Lower leg skin (tissue), 4 donors: ENCODE results near the gene ADARB2. TPM values are rescaled to one million over a fixed set of nuclear protein-coding genes. Genes with fewer than 3 reads are reported as not detected.
A peak's percentile ranks its signal among the peaks of the same experiment; 100 is the strongest.

Source experiments
- DNase-seq, 2 donors: peaks; one replicate each; pipeline ENCODE4 v3.0.0-alpha.2; 2019; ENCODE audit warnings: low spot score in 2 of 2
- H3K4me3 ChIP-seq: fragments of 200-600 bp; sonication (generic); 2 replicates; pipeline ENCODE4 v1.5.1; 2017; ENCODE audit warnings: mild to moderate bottlenecking, low read depth; ENCODE audit not compliant: poor library complexity, severe bottlenecking
- POLR2A ChIP-seq, 2 donors: fragments of 450-650 bp; IDR thresholded peaks; one replicate each; pipeline ENCODE4 v1.6.1; 2016 to 2017; ENCODE audit warnings: antibody characterized with exemption in 2 of 2, mild to moderate bottlenecking in 1 of 2, moderate library complexity in 1 of 2
- WGBS, 2 donors: methylation state at CpG; one replicate each; pipeline ENCODE4 v1.1.5; 2018; 5-methylcytosine and 5-hydroxymethylcytosine counted together
- intact Hi-C: fragments of 100-400 bp; cut with DNase I; formaldehyde crosslinking; loops from one replicate; pipeline ENCODE4 v1.15.0; 2023; ENCODE audit warnings: low total_unique reads
- total RNA-seq, 4 donors: library from RNA; depleted of rRNA; stranded (reverse); fragments of >200 nt; gene quantifications; one replicate each; pipeline ENCODE4 v1.1.0, GENCODE V29; 2016
- TF ChIP-seq, protein P1 (sequence below), 3 donors: fragments of 450-650 bp; IDR thresholded peaks; one replicate each; pipeline ENCODE4 v1.5.1; 2016; ENCODE audit warnings: antibody characterized with exemption in 3 of 3, mild to moderate bottlenecking in 3 of 3, moderate library complexity in 2 of 3

ADARB2 gene
- total RNA-seq, 4 donors from 2014 or later = 0.72 to 3.6 (median 1.8) TPM

DNA sequence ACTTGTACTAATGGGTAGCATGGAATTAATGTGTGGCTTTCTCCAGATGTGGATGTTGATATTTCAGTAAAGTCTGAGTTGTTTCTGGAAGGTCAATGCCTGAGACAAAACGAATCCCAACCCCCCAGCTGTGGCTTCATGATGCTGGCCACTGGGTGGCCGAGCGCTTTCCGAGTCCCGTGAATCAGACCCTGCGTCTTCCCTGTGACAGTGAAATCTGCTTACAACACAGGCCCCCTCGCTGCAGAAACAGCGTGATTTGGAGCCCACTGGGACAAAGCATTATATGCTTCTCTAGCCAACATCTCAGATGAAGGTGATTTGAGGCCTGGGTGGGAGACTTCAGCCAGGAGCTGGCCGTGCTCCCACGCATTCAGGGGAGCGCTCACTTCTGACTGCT is 556.5 kb downstream of the ADARB2 start:
- TF ChIP-seq, protein P1, sequence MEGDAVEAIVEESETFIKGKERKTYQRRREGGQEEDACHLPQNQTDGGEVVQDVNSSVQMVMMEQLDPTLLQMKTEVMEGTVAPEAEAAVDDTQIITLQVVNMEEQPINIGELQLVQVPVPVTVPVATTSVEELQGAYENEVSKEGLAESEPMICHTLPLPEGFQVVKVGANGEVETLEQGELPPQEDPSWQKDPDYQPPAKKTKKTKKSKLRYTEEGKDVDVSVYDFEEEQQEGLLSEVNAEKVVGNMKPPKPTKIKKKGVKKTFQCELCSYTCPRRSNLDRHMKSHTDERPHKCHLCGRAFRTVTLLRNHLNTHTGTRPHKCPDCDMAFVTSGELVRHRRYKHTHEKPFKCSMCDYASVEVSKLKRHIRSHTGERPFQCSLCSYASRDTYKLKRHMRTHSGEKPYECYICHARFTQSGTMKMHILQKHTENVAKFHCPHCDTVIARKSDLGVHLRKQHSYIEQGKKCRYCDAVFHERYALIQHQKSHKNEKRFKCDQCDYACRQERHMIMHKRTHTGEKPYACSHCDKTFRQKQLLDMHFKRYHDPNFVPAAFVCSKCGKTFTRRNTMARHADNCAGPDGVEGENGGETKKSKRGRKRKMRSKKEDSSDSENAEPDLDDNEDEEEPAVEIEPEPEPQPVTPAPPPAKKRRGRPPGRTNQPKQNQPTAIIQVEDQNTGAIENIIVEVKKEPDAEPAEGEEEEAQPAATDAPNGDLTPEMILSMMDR (IDR thresholded peaks at IDR 0.05) = no peak
- no peak for TF ChIP-seq POLR2A (IDR thresholded peaks at IDR 0.05)
- no peak for DNase-seq
- 84 to 85% methylated on average over 11 of the region's 11 CpGs for WGBS, 2 donors
- intact Hi-C loops = no loop called here
- no peak overlapping the region for H3K4me3 ChIP-seq

DNA sequence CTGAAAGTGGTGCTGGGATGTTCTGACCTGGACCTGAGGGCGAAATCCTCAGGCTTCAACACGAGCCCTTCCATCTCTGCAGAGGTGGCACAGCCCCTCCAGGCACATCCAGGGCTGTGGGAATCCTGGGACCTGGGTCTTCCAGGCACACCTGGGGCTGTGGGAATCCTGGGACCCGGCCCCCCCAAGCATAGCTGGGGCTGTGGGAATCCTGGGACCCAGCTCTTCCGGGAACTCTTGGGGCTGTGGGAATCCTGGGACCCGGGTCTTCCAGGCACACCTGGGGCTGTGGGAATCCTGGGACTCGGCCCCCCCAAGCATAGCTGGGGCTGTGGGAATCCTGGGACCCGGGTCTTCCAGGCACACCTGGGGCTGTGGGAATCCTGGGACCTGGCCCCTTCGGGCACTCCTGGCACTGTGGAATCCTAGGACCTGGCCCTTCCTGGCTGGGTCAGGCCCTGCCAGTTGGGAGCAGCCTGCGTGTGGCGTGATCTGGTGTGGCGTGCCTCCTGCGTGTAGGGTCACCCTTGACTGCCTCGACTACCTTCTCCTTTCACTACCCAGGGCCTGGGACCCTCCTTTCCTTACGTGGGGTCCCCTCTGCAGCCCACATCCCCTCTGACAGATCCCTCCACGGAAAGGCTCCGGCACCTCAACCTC is 557.1 kb downstream of the ADARB2 start:
- TF ChIP-seq, protein P1 (IDR thresholded peaks at IDR 0.05) = no peak
- TF ChIP-seq POLR2A (IDR thresholded peaks at IDR 0.05) = no peak
- WGBS, 2 donors = 88 to 96% methylated on average over 13 to 15 of the region's 16 CpGs
- no peak for DNase-seq
- intact Hi-C loops = no loop called here
- no peak overlapping the region for H3K4me3 ChIP-seq

DNA sequence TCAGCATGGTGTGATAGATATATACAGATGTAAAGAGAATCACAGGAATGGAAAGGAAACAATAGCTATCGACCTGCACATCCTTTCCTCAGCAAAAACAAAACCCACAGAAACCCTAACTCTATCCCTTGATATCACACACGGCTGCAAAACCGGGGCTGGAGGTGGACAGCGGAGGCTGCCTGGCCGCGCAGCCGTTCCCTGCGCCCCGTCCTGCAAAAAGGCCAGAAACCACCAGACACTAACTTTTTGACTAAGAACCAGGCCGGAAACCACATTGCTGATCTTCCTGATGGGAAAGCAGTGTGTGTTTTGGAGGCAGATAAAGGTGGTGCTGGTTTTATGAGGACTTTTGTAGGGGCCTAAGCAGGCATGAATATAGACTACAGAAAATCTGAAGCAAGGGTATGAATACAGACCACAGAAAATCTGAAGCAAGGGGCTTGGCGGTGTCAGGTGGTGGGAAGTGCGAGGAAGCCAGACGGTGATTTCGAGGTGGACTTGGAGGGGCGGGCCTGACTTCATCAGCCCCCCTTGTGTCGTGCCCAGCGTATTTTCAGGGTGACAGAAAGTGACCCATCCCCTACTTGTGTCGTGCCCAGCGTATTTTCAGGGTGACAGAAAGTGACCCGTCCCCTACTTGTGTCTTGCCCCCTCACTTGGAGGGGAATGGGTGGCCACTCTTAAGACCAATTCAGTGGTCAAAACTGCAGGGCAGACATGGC is 557.8 kb downstream of the ADARB2 start:
- no peak overlapping the region for H3K4me3 ChIP-seq
- DNase-seq = peak in 1 of 2 donors; percentile 53
- TF ChIP-seq, protein P1 (IDR thresholded peaks at IDR 0.05) = no peak
- TF ChIP-seq POLR2A (IDR thresholded peaks at IDR 0.05) = no peak
- intact Hi-C loops = no loop called here
- 87 to 89% methylated on average over 20 of the region's 20 CpGs for WGBS, 2 donors

DNA sequence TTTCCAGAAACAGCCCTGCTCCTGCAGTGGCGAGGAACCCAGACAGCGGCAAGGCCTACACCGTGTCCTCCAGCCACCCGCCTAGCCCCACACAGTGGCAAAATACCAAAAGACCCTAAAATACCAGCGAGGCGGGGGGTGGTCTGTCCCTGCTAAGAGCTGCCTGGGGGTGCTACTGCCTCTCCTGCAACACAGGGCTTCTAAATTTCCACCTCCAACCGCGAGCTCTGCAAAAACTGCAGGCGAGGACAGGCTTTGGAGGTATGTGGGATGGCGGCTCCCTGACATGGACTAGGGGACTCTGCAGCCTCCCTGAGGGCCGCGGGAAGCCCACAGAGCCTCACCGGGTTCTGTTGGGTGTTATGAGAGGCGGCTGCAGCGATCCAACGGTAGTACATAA is 558.8 kb downstream of the ADARB2 start:
- intact Hi-C loops = no loop called here
- peak in 1 of 2 donors; percentile 66 for DNase-seq
- TF ChIP-seq, protein P1 (IDR thresholded peaks at IDR 0.05) = no peak
- no peak for TF ChIP-seq POLR2A (IDR thresholded peaks at IDR 0.05)
- no peak overlapping the region for H3K4me3 ChIP-seq
- 87 to 89% methylated on average over 16 of the region's 16 CpGs for WGBS, 2 donors

DNA sequence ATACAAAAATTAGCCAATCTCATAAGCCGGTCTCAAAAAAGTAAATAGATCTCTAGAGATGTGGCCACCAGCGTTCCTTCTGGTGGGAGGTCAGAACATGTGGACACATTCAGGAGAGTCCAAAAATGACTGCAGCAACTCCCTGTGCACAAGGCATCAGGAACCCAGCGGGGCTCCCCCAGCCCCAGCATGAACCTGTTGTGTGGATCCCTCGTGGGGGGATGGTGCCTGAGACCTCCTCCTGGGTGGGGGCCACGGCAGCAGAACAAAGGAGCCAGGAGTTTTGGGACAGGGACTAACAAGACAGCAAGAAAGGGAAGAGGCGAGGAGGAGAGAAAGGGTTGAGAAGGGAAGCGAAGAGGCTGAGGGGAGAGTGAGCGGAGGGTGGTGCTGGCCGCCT is 559.4 kb downstream of the ADARB2 start:
- peak in 1 of 2 donors; percentile 57 for DNase-seq
- TF ChIP-seq, protein P1 (IDR thresholded peaks at IDR 0.05) = no peak
- no peak for TF ChIP-seq POLR2A (IDR thresholded peaks at IDR 0.05)
- intact Hi-C loops = no loop called here
- H3K4me3 ChIP-seq = no peak overlapping the region
- WGBS, 2 donors = 83 to 90% methylated on average over 9 of the region's 9 CpGs
